ENCODE data around the gene HOXD12.

DNA sequence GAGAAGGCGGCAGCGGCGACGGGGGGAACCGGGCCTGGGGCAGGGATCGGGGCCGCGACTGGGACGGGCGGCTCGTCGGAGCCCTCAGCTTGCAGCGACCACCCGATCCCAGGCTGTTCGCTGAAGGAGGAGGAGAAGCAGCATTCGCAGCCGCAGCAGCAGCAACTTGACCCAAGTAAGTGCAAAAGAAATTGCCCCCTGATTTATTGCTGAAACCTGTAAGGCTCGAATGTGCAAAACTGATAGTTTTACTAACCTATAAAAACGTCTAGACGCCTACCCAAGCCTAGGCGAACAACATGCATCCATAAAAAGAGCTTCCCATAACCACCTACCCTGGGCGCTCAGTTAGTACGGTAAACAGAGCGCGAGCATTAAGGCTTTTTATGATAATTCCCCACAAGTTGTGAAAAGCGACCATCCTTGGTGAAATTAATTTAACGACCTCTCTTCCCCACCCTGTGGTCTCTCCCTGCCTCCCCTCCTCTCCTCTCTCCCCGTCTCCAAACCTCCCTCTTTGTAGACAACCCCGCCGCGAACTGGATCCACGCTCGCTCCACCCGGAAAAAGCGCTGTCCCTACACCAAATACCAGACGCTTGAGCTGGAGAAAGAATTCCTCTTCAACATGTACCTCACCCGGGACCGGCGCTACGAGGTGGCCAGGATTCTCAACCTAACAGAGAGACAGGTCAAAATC, 24.0 kb downstream of the HOXD12 start:
- TF ChIP-seq, protein P1, sequence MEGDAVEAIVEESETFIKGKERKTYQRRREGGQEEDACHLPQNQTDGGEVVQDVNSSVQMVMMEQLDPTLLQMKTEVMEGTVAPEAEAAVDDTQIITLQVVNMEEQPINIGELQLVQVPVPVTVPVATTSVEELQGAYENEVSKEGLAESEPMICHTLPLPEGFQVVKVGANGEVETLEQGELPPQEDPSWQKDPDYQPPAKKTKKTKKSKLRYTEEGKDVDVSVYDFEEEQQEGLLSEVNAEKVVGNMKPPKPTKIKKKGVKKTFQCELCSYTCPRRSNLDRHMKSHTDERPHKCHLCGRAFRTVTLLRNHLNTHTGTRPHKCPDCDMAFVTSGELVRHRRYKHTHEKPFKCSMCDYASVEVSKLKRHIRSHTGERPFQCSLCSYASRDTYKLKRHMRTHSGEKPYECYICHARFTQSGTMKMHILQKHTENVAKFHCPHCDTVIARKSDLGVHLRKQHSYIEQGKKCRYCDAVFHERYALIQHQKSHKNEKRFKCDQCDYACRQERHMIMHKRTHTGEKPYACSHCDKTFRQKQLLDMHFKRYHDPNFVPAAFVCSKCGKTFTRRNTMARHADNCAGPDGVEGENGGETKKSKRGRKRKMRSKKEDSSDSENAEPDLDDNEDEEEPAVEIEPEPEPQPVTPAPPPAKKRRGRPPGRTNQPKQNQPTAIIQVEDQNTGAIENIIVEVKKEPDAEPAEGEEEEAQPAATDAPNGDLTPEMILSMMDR (optimal IDR thresholded peaks at IDR 0.05 in 1 of 3, IDR thresholded peaks at IDR 0.05 in 1 of 3, conservative IDR thresholded peaks at IDR 0.05 in 1 of 3; ENCODE audit: extremely low read depth in 1 of 3, insufficient read depth in 2 of 3, low read length in 3 of 3), result no peak
- peak; percentile 76 for TF ChIP-seq EZH2 (IDR thresholded peaks at IDR 0.05; ENCODE audit: low read length)

Measured in keratinocyte (primary cell).